H1 (cell line): Measurements from ENCODE around the gene CPD. TPM values are rescaled to one million over a fixed set of nuclear protein-coding genes. Genes with fewer than 3 reads are reported as not detected.

Experiments used
- CTCF ChIA-PET: fragments of 300-600 bp; sonication (Branson Sonifier 250); formaldehyde crosslinking; loops from one replicate; lab custom pipeline; 2021; ENCODE audit not compliant: partially characterized antibody; lab: Charles Lee
- POLR2A ChIA-PET: fragments of 300-600 bp; sonication (Branson Sonifier 250); formaldehyde crosslinking; loops from one replicate; lab custom pipeline; 2021; ENCODE audit warnings: inconsistent platforms; ENCODE audit not compliant: partially characterized antibody; lab: Charles Lee
- DNase-seq, 2 experiments: peaks; one replicate each; pipeline versions ENCODE4 v3.0.0 to v3.0.0-alpha.2; 2010 to 2022; ENCODE audit warnings: low spot score in 2 of 2, low read depth in 1 of 2, mixed read lengths in 1 of 2
- FAIRE-seq: peaks from 2 replicates; lab custom pipeline; 2011; peaks lifted over from hg19 to GRCh38; lab: Jason Lieb, UNC
- H2AFZ ChIP-seq: 2 replicates; pipeline ENCODE4 v1.8.1; 2012; ENCODE audit warnings: low read length, inconsistent platforms
- H2AK5ac ChIP-seq: 2 replicates; pipeline ENCODE4 v1.6.1; 2013; ENCODE audit warnings: low read depth, low read length
- H2BK120ac ChIP-seq: replicated peaks from 2 replicates; pipeline ENCODE3; 2013; ENCODE audit warnings: low read depth, low read length, inconsistent platforms
- H2BK12ac ChIP-seq: 2 replicates; pipeline ENCODE4 v1.6.1; 2013; ENCODE audit warnings: low read depth, low read length
- H2BK15ac ChIP-seq: 2 replicates; pipeline ENCODE4 v1.6.1; 2013; ENCODE audit warnings: low read length
- H2BK20ac ChIP-seq: 2 replicates; pipeline ENCODE4 v1.6.1; 2013; ENCODE audit warnings: low read length
- H2BK5ac ChIP-seq: 2 replicates; pipeline ENCODE4 v1.6.1; 2013; ENCODE audit warnings: low read depth, low read length
- H3K14ac ChIP-seq: 2 replicates; pipeline ENCODE4 v1.6.1; 2013; ENCODE audit warnings: inconsistent platforms; ENCODE audit not compliant: insufficient read length
- H3K18ac ChIP-seq: 2 replicates; pipeline ENCODE4 v1.6.1; 2013; ENCODE audit warnings: low read length; ENCODE audit errors: extremely low read depth
- H3K23ac ChIP-seq: 2 replicates; pipeline ENCODE4 v1.6.1; 2013; ENCODE audit warnings: inconsistent platforms; ENCODE audit not compliant: insufficient read length
- H3K23me2 ChIP-seq: 2 replicates; pipeline ENCODE4 v1.6.1; 2013; ENCODE audit warnings: low read depth, low read length
- H3K27ac ChIP-seq: 2 replicates; pipeline ENCODE4 v1.6.1; 2011; ENCODE audit warnings: low read depth, low read length, inconsistent platforms
- H3K27me3 ChIP-seq, 4 experiments: replicated peaks in 1 of 4; 1 replicate in 1 of 4; 2 replicates in 3 of 4; pipeline versions ENCODE4 v1.6.1 to v1.8.1; 2011 to 2013; ENCODE audit warnings: low read length in 3 of 4, mild to moderate bottlenecking in 3 of 4, inconsistent platforms in 2 of 4, mixed read lengths in 2 of 4, moderate library complexity in 1 of 4; ENCODE audit not compliant: control insufficient read depth in 3 of 4, insufficient read depth in 3 of 4; ENCODE audit errors: extremely low read depth in 1 of 4
- H3K36me3 ChIP-seq, 4 experiments: 2 replicates each; pipeline versions ENCODE4 v1.6.1 to v1.8.1; 2011 to 2013; ENCODE audit warnings: mild to moderate bottlenecking in 4 of 4, low read length in 3 of 4, moderate library complexity in 2 of 4, control low read depth in 1 of 4, inconsistent platforms in 1 of 4; ENCODE audit not compliant: insufficient read depth in 4 of 4, control insufficient read depth in 2 of 4
- H3K4ac ChIP-seq: replicated peaks from 2 replicates; pipeline ENCODE3; 2013; ENCODE audit warnings: low read length, low read depth, mixed read lengths, inconsistent platforms; ENCODE audit not compliant: insufficient read length
- H3K4me1 ChIP-seq, 4 experiments: replicated peaks in 1 of 4; 1 replicate in 1 of 4; 2 replicates in 3 of 4; pipeline versions ENCODE4 v1.6.1 to v1.8.1; 2011 to 2013; ENCODE audit warnings: low read length in 3 of 4, inconsistent platforms in 2 of 4, mixed read lengths in 1 of 4; ENCODE audit not compliant: insufficient read depth in 4 of 4, control insufficient read depth in 3 of 4
- H3K4me2 ChIP-seq, 2 experiments: 2 replicates each; pipeline versions ENCODE4 v1.6.1 to v1.8.1; 2011 to 2013; ENCODE audit warnings: low read depth in 2 of 2, low read length in 2 of 2, control low read depth in 1 of 2, inconsistent platforms in 1 of 2, mild to moderate bottlenecking in 1 of 2; ENCODE audit not compliant: insufficient read depth in 1 of 2
- H3K4me3 ChIP-seq, 4 experiments: fragments of 200-600, 300-600 bp in 1 of 4; sonication (generic), shearing (Covaris generic), sonication (Bioruptor Twin) in 1 of 4; 2 replicates each; pipeline versions ENCODE4 v1.5.1 to v1.8.1; 2011 to 2016; ENCODE audit warnings: low read length in 4 of 4, low read depth in 3 of 4, control low read depth in 2 of 4, inconsistent platforms in 2 of 4, mild to moderate bottlenecking in 2 of 4, mixed read lengths in 1 of 4, moderate library complexity in 1 of 4; ENCODE audit not compliant: insufficient read depth in 2 of 4; ENCODE audit errors: extremely low read depth in 1 of 4
- H3K56ac ChIP-seq: replicated peaks from 2 replicates; pipeline ENCODE3; 2013; ENCODE audit warnings: low read depth, mild to moderate bottlenecking, mixed read lengths, low read length, inconsistent platforms; ENCODE audit not compliant: insufficient read length
- H3K79me1 ChIP-seq: 2 replicates; pipeline ENCODE4 v1.6.1; 2013; ENCODE audit warnings: low read depth, low read length, control low read depth
- H3K79me2 ChIP-seq, 2 experiments: 2 replicates each; pipeline versions ENCODE4 v1.6.1 to v1.8.1; 2012 to 2013; ENCODE audit warnings: low read length in 2 of 2, mild to moderate bottlenecking in 2 of 2, inconsistent platforms in 1 of 2; ENCODE audit not compliant: insufficient read depth in 2 of 2, control insufficient read depth in 1 of 2
- H3K9ac ChIP-seq, 4 experiments: replicated peaks in 1 of 4; 1 replicate in 1 of 4; 2 replicates in 3 of 4; pipeline versions ENCODE4 v1.6.1 to v1.8.1; 2011 to 2013; ENCODE audit warnings: low read depth in 3 of 4, low read length in 3 of 4, control low read depth in 2 of 4, mild to moderate bottlenecking in 2 of 4, moderate library complexity in 2 of 4, inconsistent platforms in 1 of 4; ENCODE audit errors: extremely low read depth in 1 of 4
- H3K9me3 ChIP-seq, 2 experiments: 2 replicates each; pipeline versions ENCODE4 v1.6.1 to v1.8.1; 2012 to 2013; ENCODE audit warnings: mild to moderate bottlenecking in 2 of 2, moderate library complexity in 2 of 2, control low read depth in 1 of 2, inconsistent platforms in 1 of 2, low read depth in 1 of 2, low read length in 1 of 2, mixed read lengths in 1 of 2; ENCODE audit not compliant: insufficient read depth in 2 of 2
- H4K20me1 ChIP-seq, 2 experiments: replicated peaks in 1 of 2; 2 replicates each; pipeline versions ENCODE3 to v1.8.1; 2011 to 2013; ENCODE audit warnings: inconsistent platforms in 2 of 2, low read length in 2 of 2, mild to moderate bottlenecking in 1 of 2; ENCODE audit not compliant: insufficient read depth in 2 of 2, control insufficient read depth in 1 of 2
- H4K5ac ChIP-seq: 2 replicates; pipeline ENCODE4 v1.6.1; 2013; ENCODE audit warnings: low read length, low read depth, mixed read lengths, inconsistent platforms; ENCODE audit not compliant: insufficient read length
- H4K8ac ChIP-seq: 2 replicates; pipeline ENCODE4 v1.8.0; 2013; ENCODE audit warnings: mild to moderate bottlenecking, moderate library complexity, low read length, inconsistent platforms; ENCODE audit not compliant: insufficient read depth; ENCODE audit errors: extremely low read depth
- H4K91ac ChIP-seq: replicated peaks from 2 replicates; pipeline ENCODE3; 2013; ENCODE audit warnings: low read length, mixed read lengths, inconsistent platforms; ENCODE audit not compliant: insufficient read length
- BRCA1 ChIP-seq: IDR thresholded peaks from 2 replicates; pipeline ENCODE4 v1.6.1; 2012; ENCODE audit warnings: low read depth, low read length, improper control_type of control experiment
- CEBPB ChIP-seq: IDR thresholded peaks from 2 replicates; pipeline ENCODE4 v1.6.1; 2012; ENCODE audit warnings: low read depth, low read length
- CHD1 ChIP-seq: IDR thresholded peaks from 2 replicates; pipeline ENCODE4 v1.6.1; 2012; ENCODE audit warnings: low read depth, low read length, improper control_type of control experiment
- CHD2 ChIP-seq: IDR thresholded peaks from 2 replicates; pipeline ENCODE4 v1.6.1; 2012; ENCODE audit warnings: low read length, improper control_type of control experiment
- CREB1 ChIP-seq: IDR thresholded peaks from 2 replicates; pipeline ENCODE4 v1.6.1; 2012; ENCODE audit warnings: inconsistent platforms
- JUND ChIP-seq: IDR thresholded peaks from 2 replicates; pipeline ENCODE4 v1.6.1; 2011; ENCODE audit warnings: mild to moderate bottlenecking, improper control_type of control experiment, low read length
- KDM4A ChIP-seq: IDR thresholded peaks from one replicate; pipeline ENCODE4 v1.7.1; 2012; ENCODE audit warnings: low read depth, mild to moderate bottlenecking, moderate library complexity, low read length, inconsistent platforms; ENCODE audit not compliant: severe bottlenecking
- KDM5A ChIP-seq: fragments of 200-600 bp; IDR thresholded peaks from 2 replicates; pipeline ENCODE4 v1.7.1; 2012; ENCODE audit warnings: mild to moderate bottlenecking, low read length, inconsistent platforms, mixed read lengths
- MAX ChIP-seq: IDR thresholded peaks from 2 replicates; pipeline ENCODE4 v1.6.1; 2012; ENCODE audit warnings: inconsistent platforms
- POU5F1 ChIP-seq: IDR thresholded peaks from 2 replicates; pipeline ENCODE4 v1.6.1; 2011; ENCODE audit warnings: low read depth, mild to moderate bottlenecking, low read length, moderate library complexity
- RNF2 ChIP-seq: fragments of 200-900, 300-1000 bp; sonication (generic); IDR thresholded peaks from 2 replicates; pipeline ENCODE4 v1.7.1; 2016; ENCODE audit warnings: borderline replicate concordance, low read depth, mild to moderate bottlenecking, antibody characterized with exemption, low read length; ENCODE audit not compliant: poor library complexity, severe bottlenecking; ENCODE audit errors: missing control alignments
- SIX5 ChIP-seq: IDR thresholded peaks from 2 replicates; pipeline ENCODE4 v1.6.1; 2011; ENCODE audit warnings: mild to moderate bottlenecking, low read depth, low read length
- SUZ12 ChIP-seq: fragments of 200-600 bp; sonication (generic); IDR thresholded peaks from 2 replicates; pipeline ENCODE4 v1.6.1; 2012; ENCODE audit warnings: mild to moderate bottlenecking, inconsistent platforms, low read length, moderate library complexity, mixed read lengths
- TAF1 ChIP-seq: IDR thresholded peaks from 2 replicates; pipeline ENCODE4 v1.6.1; 2011; ENCODE audit warnings: mild to moderate bottlenecking, low read depth, low read length
- ZNF274 ChIP-seq: IDR thresholded peaks from 2 replicates; pipeline ENCODE4 v1.7.0; 2012; ENCODE audit warnings: low read length, borderline replicate concordance; ENCODE audit errors: extremely low read depth
- WGBS, 2 experiments: shearing (Covaris generic) in 1 of 2; methylation state at CpG; one replicate each; pipeline versions ENCODE4 v1.1.6 to v1.1.7; 2013 to 2015; ENCODE audit warnings: low lambda C conversion rate in 2 of 2, mixed read lengths in 2 of 2, inconsistent platforms in 1 of 2, low coverage in 1 of 2, missing lambda C conversion rate in 1 of 2; ENCODE audit not compliant: insufficient replicate concordance in 2 of 2, insufficient coverage in 1 of 2, insufficient read length in 1 of 2; ENCODE audit errors: extremely low coverage in 1 of 2, missing lambda C conversion rate in 1 of 2; 5-methylcytosine and 5-hydroxymethylcytosine counted together
- polyA plus RNA-seq, 7 experiments: library from polyadenylated mRNA; depleted of rRNA in 3 of 7; stranded (reverse) in 5 of 7; unstranded in 2 of 7; fragments of >200 nt in 5 of 7; fragments of 200-250 nt in 2 of 7; gene quantifications; 1 replicate in 5 of 7; 2 replicates in 1 of 7; 4 replicates in 1 of 7; pipeline versions ENCODE4 v1.2.1 to v1.2.3, GENCODE V29; 2011 to 2013; ENCODE audit warnings: missing spikeins in 2 of 7, mixed read lengths in 2 of 7
- total RNA-seq: library from RNA; stranded (reverse); fragmentation: NEBNext Ultra II Directional; extraction: Animal tissue kit (Norgen Biotek cat#: 25700); gene quantifications from 2 replicates; pipeline ENCODE4 v1.2.1, GENCODE V29; 2021

CPD gene
- total and polyA plus RNA-seq, 2 of the 8 experiments (the other 6 are each of a cell fraction or from before 2014, with no cell fraction given), result 8.6 to 46.2 TPM

- DNase-seq, result no peak
- no peaks in the 10 kb centered on the region for H3K23me2 ChIP-seq
- H4K5ac ChIP-seq, result no peak overlapping the region
- POLR2A ChIA-PET, result no interaction called here
- no peak overlapping the region for H3K14ac ChIP-seq
- H3K4me1 ChIP-seq, result 0 out of 7 replicates have a peak, but pooled peaks cover 0 to 2% (median 0%) of the 10 kb centered on the region in 4 experiments
- H3K27ac ChIP-seq, result no peak overlapping the region
- no peak overlapping the region for H3K4me3 ChIP-seq
- CTCF ChIA-PET, result no interaction called here
- no peak overlapping the region for H3K18ac ChIP-seq
- H2BK120ac ChIP-seq, result no peak overlapping the region
- no peak overlapping the region for H3K9ac ChIP-seq
- WGBS, 2 experiments, result 93% methylated on average over 4 of the region's 4 CpGs; no CpG with 5 or more reads in 1 of the 2 experiments
- H3K79me2 ChIP-seq, result no peaks in the 10 kb centered on the region; a peak in 1 of 4 replicates
- no peak overlapping the region for H4K8ac ChIP-seq
- no peaks in the 10 kb centered on the region for H3K36me3 ChIP-seq
- no peaks in the 10 kb centered on the region for H3K79me1 ChIP-seq
- H2AFZ ChIP-seq, result no peak overlapping the region
- no peak overlapping the region for H2AK5ac ChIP-seq
- no peak overlapping the region for H3K4me2 ChIP-seq
- no peak overlapping the region for H2BK5ac ChIP-seq
- H2BK15ac ChIP-seq, result no peak overlapping the region
- H3K4ac ChIP-seq, result no peak overlapping the region
- H3K9me3 ChIP-seq, result no peaks in the 10 kb centered on the region
- no peak overlapping the region for H4K91ac ChIP-seq
- no peak overlapping the region for H2BK12ac ChIP-seq
- H4K20me1 ChIP-seq, result peaks cover 0 to 2% of the 10 kb centered on the region in 2 experiments
- H3K27me3 ChIP-seq, result no peaks in the 10 kb centered on the region
- no peak overlapping the region for H2BK20ac ChIP-seq
- no peak overlapping the region for H3K56ac ChIP-seq
- H3K23ac ChIP-seq, result no peak overlapping the region
- no peak for FAIRE-seq
- no peak for TF ChIP-seq RNF2
- no peak for TF ChIP-seq CHD2
- no peak for TF ChIP-seq CREB1
- TF ChIP-seq TAF1, result no peak
- no peak for TF ChIP-seq ZNF274
- TF ChIP-seq BRCA1, result no peak
- no peak for TF ChIP-seq KDM4A
- no peak for TF ChIP-seq CHD1
- no peak for TF ChIP-seq JUND
- no peak for TF ChIP-seq KDM5A
- TF ChIP-seq POU5F1, result no peak
- no peak for TF ChIP-seq CEBPB
- no peak for TF ChIP-seq SIX5
- TF ChIP-seq MAX, result no peak
- no peak for TF ChIP-seq SUZ12
Observed at GRCh38 chr17:30413109-30413508, 34.4 kb downstream of the CPD start.
